ENCODE data around the gene ARHGAP26.

Gene ARHGAP26

GRCh38 chr5:142954455-142954854 is 184.3 kb downstream of the ARHGAP26 start:
- Histone ChIP-seq H4K20me1 (ENCODE audit: control insufficient read depth, insufficient read depth, low read depth, low read length) (no peaks in the 10 kb centered on the region), H3K4me1 (ENCODE audit: control insufficient read depth, low read length) (no peaks in the 10 kb centered on the region), H3K27ac (ENCODE audit: low read depth, low read length) (no peak overlapping the region), H3K4me3 (ENCODE audit: low read length) (no peak overlapping the region), H3K27me3 (ENCODE audit: control insufficient read depth, low read length) (no peaks in the 10 kb centered on the region), H3K9me2 (replicated peaks; ENCODE audit: control insufficient read depth, low read length) (no peaks in the 10 kb centered on the region), H3K9me3 (ENCODE audit: control insufficient read depth, insufficient read depth, low read length) (no peaks in the 10 kb centered on the region), H3K4me2 (ENCODE audit: low read length) (no peak overlapping the region), H3K36me3 (ENCODE audit: control insufficient read depth, low read length) (no peaks in the 10 kb centered on the region), H3F3A (ENCODE audit: control insufficient read depth, insufficient read depth) (no peaks in the 10 kb centered on the region), H3K79me2 (ENCODE audit: control insufficient read depth, low read length) (no peaks in the 10 kb centered on the region)
- TF ChIP-seq EZH2phosphoT487 (IDR thresholded peaks at IDR 0.05; ENCODE audit: borderline replicate concordance, low read length) = no peak
- TF ChIP-seq, protein P1, sequence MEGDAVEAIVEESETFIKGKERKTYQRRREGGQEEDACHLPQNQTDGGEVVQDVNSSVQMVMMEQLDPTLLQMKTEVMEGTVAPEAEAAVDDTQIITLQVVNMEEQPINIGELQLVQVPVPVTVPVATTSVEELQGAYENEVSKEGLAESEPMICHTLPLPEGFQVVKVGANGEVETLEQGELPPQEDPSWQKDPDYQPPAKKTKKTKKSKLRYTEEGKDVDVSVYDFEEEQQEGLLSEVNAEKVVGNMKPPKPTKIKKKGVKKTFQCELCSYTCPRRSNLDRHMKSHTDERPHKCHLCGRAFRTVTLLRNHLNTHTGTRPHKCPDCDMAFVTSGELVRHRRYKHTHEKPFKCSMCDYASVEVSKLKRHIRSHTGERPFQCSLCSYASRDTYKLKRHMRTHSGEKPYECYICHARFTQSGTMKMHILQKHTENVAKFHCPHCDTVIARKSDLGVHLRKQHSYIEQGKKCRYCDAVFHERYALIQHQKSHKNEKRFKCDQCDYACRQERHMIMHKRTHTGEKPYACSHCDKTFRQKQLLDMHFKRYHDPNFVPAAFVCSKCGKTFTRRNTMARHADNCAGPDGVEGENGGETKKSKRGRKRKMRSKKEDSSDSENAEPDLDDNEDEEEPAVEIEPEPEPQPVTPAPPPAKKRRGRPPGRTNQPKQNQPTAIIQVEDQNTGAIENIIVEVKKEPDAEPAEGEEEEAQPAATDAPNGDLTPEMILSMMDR (IDR thresholded peaks at IDR 0.05; ENCODE audit: low read depth, low read length, poor library complexity, severe bottlenecking) = no peak

- no peak overlapping the region for H3K4me3 ChIP-seq (ENCODE audit: low read length)
- H3K27me3 ChIP-seq (ENCODE audit: control insufficient read depth, low read length) = no peaks in the 10 kb centered on the region
- H3K79me2 ChIP-seq (ENCODE audit: control insufficient read depth, low read length) = no peaks in the 10 kb centered on the region
- no peak overlapping the region for H3K27ac ChIP-seq (ENCODE audit: low read depth, low read length)
- no peak for TF ChIP-seq EZH2phosphoT487 (IDR thresholded peaks at IDR 0.05; ENCODE audit: borderline replicate concordance, low read length)
- TF ChIP-seq, protein P1 (IDR thresholded peaks at IDR 0.05; ENCODE audit: low read depth, low read length, poor library complexity, severe bottlenecking) = no peak
- no peaks in the 10 kb centered on the region for H3K4me1 ChIP-seq (ENCODE audit: control insufficient read depth, low read length)
- no peaks in the 10 kb centered on the region for H3F3A ChIP-seq (ENCODE audit: control insufficient read depth, insufficient read depth)
- no peaks in the 10 kb centered on the region for H3K9me2 ChIP-seq (replicated peaks; ENCODE audit: control insufficient read depth, low read length)
- no peaks in the 10 kb centered on the region for H3K36me3 ChIP-seq (ENCODE audit: control insufficient read depth, low read length)
- H3K4me2 ChIP-seq (ENCODE audit: low read length) = no peak overlapping the region
- no peaks in the 10 kb centered on the region for H3K9me3 ChIP-seq (ENCODE audit: control insufficient read depth, insufficient read depth, low read length)
- no peaks in the 10 kb centered on the region for H4K20me1 ChIP-seq (ENCODE audit: control insufficient read depth, insufficient read depth, low read depth, low read length)
Measured at GRCh38 chr5:142955628-142956027, 185.5 kb downstream of the ARHGAP26 start.

- Histone ChIP-seq H3K27me3 (ENCODE audit: control insufficient read depth, low read length) (no peaks in the 10 kb centered on the region), H3K9me2 (replicated peaks; ENCODE audit: control insufficient read depth, low read length) (no peaks in the 10 kb centered on the region), H3K27ac (ENCODE audit: low read depth, low read length) (no peak overlapping the region), H3K79me2 (ENCODE audit: control insufficient read depth, low read length) (no peaks in the 10 kb centered on the region), H3F3A (ENCODE audit: control insufficient read depth, insufficient read depth) (no peaks in the 10 kb centered on the region), H3K4me1 (ENCODE audit: control insufficient read depth, low read length) (no peaks in the 10 kb centered on the region), H3K9me3 (ENCODE audit: control insufficient read depth, insufficient read depth, low read length) (no peaks in the 10 kb centered on the region), H3K4me2 (ENCODE audit: low read length) (no peak overlapping the region), H4K20me1 (ENCODE audit: control insufficient read depth, insufficient read depth, low read depth, low read length) (no peaks in the 10 kb centered on the region), H3K4me3 (ENCODE audit: low read length) (no peak overlapping the region), H3K36me3 (ENCODE audit: control insufficient read depth, low read length) (no peaks in the 10 kb centered on the region)
- TF ChIP-seq, protein P1 (IDR thresholded peaks at IDR 0.05; ENCODE audit: low read depth, low read length, poor library complexity, severe bottlenecking) = no peak
- no peak for TF ChIP-seq EZH2phosphoT487 (IDR thresholded peaks at IDR 0.05; ENCODE audit: borderline replicate concordance, low read length)
Measured at GRCh38 chr5:142957528-142957927, 187.4 kb downstream of the ARHGAP26 start.

Data from DOHH2 (cell line).